ENCODE data around the gene ZNF750.

Gene ZNF750

DNA sequence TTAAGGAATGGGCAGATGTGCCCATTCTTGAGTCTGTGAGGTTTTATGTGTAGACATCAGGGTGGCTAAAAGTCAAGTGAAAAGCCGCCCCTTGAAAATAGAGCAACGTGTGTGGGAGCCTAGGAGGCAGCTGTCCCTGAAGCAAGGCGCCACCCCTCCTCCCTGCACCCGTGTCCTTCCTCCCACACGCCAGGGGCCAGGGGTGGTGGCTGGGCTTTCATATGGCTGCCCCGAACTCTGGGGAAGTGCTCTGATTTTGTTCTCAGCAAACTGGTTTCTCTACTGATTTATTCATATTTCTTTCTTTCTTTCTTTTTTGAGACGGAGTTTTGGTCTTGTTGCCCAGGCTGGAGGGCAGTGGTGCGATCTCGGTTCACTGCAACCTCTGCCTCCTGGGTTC, 4.7 kb downstream of the ZNF750 start:
- no peak for DNase-seq (ENCODE audit: low read depth in 2 of 2)

DNA sequence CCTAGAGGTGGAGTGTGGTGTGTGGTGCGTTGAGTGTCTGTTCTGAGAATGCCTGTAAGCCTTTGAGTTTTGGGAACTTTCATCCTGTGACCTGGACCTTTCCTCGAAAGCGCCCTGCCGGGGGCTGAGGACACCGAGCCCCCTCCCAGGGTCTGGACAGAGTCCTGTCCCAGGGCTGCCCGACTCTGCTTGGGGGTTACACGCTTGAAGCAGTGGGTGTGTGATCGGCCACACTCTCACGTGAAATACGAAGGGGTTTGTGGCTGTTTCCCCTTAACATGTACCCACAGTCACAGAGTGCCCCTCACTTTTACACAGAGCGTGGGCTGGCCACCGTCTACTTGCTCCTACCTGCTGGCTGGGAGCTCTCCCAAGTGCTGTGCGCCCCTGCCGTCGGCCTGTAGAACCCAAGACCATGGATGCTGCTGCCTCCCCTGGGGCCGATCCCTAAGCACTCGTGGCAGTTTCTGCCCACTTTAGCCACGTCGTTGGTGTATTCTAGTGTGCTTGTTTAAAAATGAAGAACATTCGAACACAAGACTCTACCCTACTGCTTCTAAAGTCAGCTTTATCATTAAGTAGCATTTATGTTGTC, 6.8 kb downstream of the ZNF750 start:
- DNase-seq (ENCODE audit: low read depth in 2 of 2) = no peak

DNA sequence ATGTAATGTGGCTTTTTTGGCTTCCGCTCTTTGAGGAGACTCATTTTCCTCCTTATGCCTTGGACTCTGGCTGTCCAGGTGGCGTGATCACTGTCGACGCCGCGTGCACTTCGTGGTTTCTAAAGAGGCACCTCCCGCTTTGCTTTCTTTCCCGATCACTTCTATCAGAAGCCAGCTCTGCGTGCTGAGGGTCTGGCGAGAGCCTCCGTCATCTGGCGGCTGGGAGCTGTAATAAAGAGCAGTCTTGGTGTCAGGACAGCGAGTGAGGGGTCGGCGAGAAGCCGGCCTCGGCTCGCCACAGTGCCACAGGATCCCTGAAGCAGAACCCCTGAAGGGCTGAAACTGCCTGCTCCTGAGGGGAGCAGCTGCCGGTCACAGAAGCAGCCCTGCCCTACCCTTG, 7.4 kb downstream of the ZNF750 start:
- DNase-seq (ENCODE audit: low read depth in 2 of 2) = no peak

DNA sequence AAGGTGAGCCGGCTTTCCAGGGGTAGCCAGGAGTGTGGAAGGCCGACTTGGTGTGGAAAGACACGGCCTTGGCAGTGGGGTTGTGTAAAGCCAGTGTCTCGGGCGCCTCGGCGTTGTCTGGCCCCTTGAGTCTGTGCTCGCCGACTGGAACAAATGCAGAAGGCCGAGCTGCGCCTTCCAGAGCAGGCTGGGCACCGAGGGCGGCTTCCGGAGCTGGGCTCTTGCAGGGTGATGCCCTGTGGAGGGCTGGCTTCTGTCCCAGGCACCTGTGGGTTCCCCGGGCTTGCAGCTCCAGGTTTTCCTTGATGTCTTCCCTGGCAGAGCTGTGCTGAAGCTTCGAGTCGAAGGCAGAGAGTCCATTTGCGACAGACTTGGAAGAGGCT, 8.0 kb downstream of the ZNF750 start:
- no peak for DNase-seq (ENCODE audit: low read depth in 2 of 2)

DNA sequence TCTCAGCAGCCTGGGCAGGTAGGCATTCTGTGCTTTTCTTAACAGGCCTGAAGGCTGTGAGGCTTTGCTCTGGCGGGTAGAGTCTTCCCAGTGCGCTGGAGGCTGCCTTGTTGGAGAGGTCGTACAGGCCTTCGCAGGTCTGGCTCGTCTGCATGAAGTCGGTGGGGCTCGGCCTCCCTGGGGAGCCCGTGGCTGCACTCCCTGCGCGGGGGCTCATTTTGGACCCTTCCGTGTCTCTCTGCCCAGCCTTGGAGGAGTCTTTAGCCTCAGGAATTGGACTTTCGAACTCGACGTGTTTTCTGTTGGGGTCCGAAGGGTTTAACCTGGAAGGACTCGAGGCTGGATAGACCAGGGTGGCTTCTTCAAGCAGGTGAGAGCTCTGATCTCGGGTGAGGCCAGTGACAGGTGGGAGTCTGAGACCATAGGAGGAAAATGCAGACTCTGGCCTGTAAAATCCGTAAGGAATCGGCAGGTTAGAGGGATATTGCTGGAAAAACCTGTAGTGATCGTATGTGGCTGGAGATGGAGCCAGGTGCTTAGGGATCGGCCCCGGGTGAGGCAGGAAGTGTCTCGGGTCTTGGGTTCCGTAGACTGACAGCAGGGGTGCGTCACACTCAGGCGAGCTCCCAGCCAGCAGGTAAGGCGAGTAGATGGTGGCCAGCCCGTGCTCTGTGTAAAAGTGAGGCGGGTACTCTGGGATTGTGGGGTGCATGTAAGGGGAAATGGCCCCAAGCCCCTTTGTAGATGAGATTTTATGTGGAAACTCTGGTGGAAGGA, 8.6 kb downstream of the ZNF750 start:
- no peak for DNase-seq (ENCODE audit: low read depth in 2 of 2)

DNA sequence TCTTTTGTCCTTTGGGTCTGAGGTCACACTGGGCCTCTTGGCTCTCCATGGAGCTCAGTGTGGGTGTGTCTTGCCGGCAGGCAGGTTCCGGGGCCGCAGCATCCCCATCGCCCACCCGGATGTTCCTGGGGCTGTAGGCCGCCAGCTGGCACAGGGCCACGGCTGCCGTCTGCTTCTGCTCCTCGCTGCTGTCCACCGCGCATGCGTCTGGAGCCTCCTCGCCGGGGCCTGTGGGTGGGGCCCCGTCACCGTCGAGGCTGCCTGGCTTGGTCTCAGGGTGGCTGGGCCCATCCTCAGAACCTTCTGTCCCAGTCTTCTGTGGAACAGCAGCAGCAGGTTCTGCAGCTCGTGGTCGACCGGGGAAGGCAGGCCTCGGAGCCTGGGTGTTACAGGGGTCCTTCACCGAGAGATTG, 9.6 kb downstream of the ZNF750 start:
- no peak for DNase-seq (ENCODE audit: low read depth in 2 of 2)

DNA sequence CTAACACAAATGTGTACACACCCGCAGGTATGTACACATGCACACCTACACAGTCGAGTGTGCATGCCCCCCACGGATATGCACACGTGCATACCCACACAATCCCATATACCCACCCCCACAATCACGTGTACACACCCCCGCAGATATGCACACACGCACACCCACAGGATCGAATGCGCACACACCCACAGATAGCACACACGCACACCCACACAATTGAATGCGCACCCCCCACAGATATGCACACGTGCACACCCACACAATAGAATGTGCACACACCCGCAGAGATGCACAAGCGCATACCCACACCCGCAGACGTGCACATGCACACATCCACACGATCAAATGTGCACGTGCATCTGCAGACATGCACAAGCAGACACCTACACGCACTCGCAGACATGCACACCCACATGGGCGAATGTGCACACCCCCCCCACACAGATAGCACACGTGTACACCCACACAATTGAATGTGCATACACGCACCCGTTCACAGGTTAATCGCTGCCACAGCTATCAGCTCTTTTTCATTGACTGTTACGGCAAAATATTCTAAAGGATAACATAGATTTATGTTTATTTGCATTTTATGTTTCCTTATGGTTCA, 10.8 kb downstream of the ZNF750 start:
- no peak for DNase-seq (ENCODE audit: low read depth in 2 of 2)

DNA sequence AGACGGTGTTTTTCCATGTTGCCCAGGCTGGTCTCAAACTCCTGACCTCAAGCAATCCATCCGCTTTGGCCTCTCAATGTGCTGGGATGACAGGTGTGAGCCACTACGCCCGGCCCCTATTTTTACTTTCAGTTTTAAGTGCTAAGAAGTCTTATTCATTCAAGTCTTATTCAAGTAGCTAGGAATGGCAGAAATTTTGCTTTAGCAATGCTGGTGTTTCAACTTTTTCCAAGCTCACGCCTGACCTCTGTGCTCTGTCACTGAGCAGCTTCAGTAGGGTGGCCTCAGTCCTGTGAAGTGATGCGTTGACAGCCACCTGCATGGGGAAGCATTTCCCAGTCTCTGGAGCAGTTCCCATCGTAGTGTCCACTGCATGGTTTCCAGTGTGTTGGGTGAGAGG, 12.9 kb downstream of the ZNF750 start:
- DNase-seq (ENCODE audit: low read depth in 2 of 2) = no peak

DNA sequence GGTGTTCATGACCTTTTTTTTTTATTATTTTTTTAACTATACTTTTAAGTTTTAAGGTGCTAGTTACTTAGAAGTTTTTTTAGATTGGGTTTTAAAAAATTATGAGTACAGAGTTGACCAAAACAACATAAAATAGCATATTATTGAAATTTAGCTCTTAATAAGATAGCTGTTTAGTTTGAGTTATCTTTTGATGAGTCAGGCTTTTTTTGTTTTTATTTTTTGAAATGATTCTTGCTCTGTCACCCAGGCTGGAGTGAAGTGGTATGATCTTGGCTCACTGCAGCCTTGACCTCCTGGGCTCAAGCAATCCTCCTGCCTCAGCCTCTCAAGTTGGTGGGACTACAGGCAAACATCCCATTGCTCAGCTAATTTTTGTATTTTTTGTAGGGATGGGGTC, 13.6 kb downstream of the ZNF750 start:
- no peak for DNase-seq (ENCODE audit: low read depth in 2 of 2)

DNA sequence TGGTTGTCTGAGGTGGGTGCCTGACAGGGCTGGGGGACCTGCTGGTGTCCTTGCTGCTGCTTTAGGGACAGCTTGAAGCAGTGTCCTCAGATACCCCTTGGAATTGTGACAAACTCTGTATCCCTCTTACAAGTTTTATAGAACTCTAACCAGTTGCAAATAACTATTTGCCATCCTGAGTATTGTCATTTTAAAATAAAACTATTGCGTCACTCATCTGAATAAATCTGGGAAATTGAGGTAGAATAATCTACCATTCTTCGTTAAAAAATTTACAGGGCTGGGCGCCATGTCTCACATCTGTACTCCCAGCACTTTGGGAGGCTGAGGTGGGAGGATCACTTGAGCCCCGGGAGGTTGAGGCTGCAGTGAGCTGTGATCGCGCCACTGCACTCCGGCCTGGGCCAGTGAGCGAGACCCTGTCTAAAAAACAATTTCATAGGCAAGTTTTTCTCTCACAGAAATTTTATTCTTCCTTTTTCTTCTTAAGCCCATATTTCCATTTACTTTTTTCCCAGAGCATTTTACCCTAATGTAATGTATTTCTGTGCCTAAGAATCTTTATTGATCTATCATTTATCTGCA, 14.2 kb downstream of the ZNF750 start:
- DNase-seq (ENCODE audit: low read depth in 2 of 2) = no peak

DNA sequence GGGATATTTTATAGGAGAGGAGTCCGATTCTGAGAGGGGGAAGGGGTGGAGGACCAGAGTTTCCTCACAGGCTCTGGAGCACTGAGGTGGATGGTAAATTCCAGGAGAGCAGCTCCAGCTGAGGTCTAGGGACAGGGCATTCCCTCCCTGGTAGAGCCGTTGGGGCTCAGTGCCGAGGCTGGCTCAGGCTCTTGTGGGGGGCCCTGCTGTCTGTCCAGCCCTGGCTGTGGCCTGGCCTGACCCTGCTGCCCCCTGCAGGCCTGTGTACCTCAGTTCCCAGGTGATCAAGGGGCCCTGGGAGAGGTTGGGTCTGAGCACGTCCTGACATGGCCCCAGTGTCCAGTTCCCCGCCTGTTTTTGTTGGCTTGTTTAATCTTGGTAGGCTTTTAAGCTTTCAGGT, 16.8 kb downstream of the ZNF750 start:
- no peak for DNase-seq (ENCODE audit: low read depth in 2 of 2)

DNA sequence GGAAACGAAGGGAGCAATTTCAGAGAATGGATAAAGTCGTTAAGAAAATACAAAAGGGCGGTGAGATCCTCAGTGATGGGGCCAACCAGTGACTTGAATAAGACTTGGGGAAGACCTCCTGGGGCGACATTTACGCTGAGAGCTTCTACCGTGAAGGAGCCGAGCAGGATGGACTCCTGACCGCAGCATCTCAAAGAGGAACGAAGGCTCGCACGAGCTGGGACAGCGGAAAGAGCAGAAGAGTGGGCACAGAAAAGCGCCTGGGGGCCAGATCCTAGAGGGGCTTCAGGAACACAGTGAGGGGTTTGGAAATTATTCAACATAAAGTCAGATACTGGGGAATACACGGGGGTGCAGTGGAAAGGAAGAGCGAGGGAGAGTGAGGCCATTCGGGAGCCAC, 17.5 kb downstream of the ZNF750 start:
- DNase-seq (ENCODE audit: low read depth in 2 of 2) = no peak

DNA sequence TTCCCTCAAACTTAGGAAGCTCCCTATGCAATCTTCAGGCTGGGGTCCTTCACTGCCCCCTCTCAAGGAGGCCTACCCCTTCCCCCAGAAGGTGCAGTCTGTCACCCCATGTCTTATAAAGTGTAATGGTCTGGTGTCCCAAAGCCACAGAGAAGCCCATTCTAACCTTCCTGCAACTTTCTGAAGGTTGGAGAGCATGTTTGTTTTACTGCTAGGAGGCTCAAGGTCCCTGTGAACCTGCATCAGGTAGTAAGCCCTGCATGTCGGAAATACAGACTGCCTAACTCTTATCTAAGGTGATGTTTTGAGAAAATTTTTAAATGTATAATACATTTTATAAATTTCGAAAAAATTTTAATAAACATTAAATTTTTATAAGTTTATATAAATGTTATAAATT, 18.3 kb downstream of the ZNF750 start:
- no peak for DNase-seq (ENCODE audit: low read depth in 2 of 2)

DNA sequence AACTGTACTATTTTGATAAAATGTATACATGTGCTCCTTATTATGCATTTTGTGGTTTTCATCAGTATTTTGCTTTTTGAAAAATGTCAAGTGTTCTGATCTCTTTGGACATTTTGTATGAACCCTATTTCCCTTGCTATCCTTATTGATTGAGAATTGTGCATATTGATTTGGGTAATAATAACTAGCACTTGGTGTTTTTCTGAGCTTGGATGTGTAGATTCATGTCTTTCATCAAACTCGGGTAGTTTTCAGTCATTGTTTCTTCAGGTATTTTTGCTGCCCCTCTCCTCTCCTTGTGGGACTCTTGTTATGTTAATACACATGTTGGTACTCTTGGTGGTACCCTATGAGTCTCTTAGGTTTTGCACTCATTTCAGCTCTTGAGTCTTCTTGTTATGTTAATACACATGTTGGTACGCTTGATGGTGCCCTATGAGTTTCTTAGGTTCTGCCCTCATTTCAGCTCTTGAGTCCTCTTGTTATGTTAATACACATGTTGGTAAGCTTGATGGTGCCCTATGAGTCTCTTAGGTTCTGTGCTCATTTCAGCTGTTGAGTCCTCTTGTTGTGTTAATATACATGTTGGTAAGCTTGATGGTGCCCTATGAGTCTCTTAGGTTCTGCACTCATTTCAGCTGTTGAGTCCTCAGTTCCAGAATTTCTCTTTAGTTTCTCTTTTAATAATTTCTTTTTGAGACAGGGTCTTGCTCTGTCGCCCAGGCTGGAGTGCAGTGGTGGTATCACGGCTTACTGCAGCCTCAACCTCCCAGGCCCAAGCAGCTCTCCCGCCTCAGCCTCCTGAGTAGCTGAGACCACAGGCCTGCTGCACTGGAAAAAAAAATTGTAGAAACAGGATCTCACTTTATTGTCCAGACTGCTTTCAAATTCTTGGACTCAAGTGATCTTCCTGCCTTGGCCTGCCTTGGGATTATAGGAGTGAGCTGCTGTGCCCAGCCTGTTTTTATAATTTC, 19.3 kb downstream of the ZNF750 start:
- no peak for DNase-seq (ENCODE audit: low read depth in 2 of 2)

DNA sequence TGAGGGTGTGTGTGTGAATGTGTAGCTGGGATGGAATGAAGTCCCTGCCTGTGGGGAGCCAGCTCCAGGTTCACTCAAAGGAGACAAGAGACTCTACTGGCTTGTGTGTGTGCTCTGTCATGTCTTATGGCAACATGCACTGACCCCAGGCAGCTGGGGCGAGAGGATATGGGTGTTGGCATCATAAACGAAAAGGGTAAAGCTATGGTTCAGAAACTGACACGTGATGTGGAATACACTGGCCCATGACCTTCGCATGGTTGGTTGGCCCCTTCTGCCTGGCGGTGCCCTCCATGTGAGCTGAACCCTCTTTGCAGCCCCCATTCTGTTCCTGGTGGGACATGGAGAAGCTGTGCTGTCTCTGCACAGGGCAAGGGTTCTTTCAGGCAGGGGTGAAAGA, 21.9 kb downstream of the ZNF750 start:
- no peak for DNase-seq (ENCODE audit: low read depth in 2 of 2)

DNA sequence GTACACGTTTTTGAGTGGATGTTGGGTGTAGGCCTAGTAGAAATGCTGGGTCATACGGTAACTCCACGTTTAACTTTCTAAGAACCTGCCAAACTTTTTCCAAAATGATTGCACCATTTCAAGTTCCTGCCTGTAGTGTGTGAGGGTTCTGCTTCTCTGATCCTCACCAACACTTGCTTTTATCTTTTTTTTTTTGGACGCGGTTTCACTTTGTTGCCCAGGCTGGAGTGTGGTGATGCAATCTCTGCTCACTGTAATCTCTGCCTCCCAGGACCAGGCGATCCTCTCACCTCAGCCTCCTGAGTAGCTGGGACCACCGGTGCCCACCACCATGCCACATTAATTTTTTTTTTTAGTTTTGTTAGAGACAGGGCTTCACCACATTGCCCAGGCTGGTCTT, 23.5 kb downstream of the ZNF750 start:
- no peak for DNase-seq (ENCODE audit: low read depth in 2 of 2)

DNA sequence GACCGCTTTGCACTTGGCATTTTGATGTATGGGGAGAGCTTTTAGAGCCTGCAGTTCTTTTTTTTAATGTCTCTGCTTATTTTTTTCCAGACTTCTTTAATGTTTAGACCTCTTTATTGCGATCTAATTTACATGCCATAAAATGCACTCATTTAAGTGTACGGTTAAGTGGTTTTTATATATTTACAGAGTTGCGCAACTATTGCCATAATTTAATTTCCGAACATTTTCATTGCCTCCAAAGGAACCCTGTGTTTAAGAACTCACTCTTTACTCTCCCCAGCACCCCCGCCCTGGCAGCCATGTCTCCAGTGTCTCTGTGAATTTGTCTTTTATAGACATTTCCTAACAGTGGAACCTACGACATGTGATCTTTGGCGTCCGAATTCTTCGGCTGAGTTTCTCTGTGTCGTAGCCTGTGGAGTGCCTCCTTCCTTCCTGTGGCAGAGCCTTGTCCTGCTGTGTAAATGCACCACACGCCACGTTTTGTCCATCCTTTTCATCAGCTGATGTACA, 24.0 kb downstream of the ZNF750 start:
- DNase-seq (ENCODE audit: low read depth in 2 of 2) = no peak

DNA sequence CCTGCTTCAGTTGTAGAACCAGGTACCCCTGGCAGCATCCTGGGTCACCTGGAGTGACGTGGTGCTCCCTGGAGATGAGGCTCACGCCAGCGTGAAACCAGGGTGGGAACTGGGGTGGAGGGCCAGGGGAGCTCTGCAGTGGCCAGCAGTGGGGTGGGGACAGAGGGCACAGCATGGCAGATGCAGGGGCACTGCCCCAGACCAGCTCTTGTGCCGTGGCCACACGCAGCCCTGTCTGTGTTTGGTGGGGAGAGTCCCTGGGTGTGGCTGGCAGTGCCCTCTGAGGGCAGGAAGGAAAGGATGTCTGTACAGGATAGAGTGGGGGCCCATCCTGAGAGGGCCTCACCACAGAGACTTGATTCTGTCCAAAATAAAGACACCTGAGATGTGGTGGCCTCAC, 24.5 kb downstream of the ZNF750 start:
- no peak for DNase-seq (ENCODE audit: low read depth in 2 of 2)

DNA sequence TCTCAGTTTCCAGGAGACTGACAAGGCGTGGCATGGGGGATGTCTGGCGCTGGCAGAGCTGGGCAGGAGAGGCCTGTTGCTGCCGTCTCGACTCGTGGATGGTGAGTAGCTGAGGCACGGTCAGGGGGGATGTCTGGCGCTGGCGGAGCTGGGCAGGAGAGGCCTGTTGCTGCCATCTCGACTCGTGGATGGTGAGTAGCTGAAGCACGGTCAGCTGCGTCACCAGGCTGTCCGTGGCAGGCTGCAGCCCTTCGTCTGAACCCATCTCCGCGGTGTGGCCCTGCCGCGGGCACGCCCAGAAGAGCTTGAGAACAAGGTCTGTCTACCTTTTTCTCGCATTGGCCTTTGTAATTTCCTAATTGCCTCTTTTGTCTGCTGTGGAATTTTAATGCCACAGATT, 25.0 kb downstream of the ZNF750 start:
- DNase-seq (ENCODE audit: low read depth in 2 of 2) = no peak

DNA sequence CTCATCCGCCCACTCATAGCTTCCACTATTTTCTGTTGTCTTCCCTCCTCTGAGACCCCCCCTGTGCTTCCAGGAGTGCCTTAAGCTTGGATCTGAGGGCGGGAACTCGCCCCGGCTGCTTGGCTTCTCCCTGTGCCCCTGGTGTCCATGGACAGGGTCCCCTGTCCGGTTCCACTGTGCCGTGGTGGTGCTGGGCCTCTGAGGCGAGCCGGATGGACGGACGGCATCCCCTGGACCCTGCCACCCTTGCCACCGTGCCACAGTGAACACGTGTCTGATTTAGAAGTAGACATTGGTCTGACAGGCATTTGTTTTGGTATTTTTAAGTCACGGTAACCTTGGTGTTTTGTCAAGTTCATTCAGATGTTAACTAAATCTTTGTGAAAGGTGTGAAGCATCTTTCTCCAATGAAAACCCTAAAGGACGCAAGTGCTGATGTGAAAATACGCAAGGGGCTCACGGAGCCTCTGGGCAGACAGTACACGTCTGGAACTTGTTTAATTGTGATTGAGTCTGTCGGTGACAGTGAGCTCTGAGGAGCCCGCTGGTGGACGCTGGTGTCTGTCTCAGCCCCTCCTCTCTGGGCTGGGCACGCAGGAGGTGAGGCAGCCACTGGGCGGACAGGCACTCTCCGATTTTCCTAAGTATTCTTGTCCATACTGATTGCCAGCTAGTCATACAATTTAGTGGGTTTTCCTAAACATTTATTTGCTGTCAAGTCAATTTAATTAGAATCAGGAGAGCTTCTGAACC, 26.3 kb downstream of the ZNF750 start:
- no peak for DNase-seq (ENCODE audit: low read depth in 2 of 2)

DNA sequence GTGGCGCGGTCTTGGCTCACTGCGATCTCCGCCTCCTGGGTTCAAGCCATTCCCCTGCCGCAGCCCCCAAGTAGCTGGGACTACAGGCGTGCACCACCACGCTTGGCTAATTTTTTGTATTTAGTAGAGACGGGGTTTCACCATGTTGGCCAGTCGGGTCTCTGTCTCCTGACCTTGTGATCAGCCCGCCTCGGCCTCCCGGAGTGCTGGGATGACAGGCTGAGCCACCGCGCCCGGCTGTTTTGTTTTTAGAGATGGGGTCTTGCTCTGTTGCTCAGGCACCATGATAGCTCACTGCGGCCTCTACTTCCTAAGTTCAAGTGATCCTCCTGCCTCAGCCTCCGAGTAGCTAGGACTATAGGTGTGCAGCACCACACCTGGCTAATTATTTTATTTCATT, 27.2 kb downstream of the ZNF750 start:
- no peak for DNase-seq (ENCODE audit: low read depth in 2 of 2)
